Right atrium auricular region (tissue), 2 donors: Measurements from ENCODE around the gene BMF. TPM values are rescaled to one million over a fixed set of nuclear protein-coding genes. Genes with fewer than 3 reads are reported as not detected.

ENCODE experiments used
- DNase-seq: peaks from one replicate; pipeline ENCODE4 v3.0.0-alpha.2; 2019; ENCODE audit warnings: low spot score
- H3K27ac ChIP-seq, 2 donors: fragments of 200-600 bp; sonication (generic); 1 replicate in 1 of 2; 2 replicates in 1 of 2; pipeline ENCODE4 v1.5.1; 2016 to 2019
- H3K27me3 ChIP-seq, 2 donors: fragments of 200-600 bp; sonication (generic); one replicate each; pipeline versions ENCODE4 v1.5.1 to v1.6.0; 2017 to 2019
- H3K36me3 ChIP-seq: fragments of 200-600 bp; sonication (generic); one replicate; pipeline ENCODE4 v1.5.1; 2016
- H3K4me1 ChIP-seq, 2 donors: fragments of 200-600 bp; sonication (generic); one replicate each; pipeline versions ENCODE4 v1.5.1 to v1.6.0; 2017 to 2019
- H3K4me3 ChIP-seq, 2 donors: fragments of 200-600 bp; sonication (generic); 1 replicate in 1 of 2; 2 replicates in 1 of 2; pipeline ENCODE4 v1.5.1; 2017 to 2019; ENCODE audit warnings: mild to moderate bottlenecking in 1 of 2, moderate library complexity in 1 of 2
- H3K9me3 ChIP-seq, 2 donors: fragments of 200-600 bp; sonication (generic); one replicate each; pipeline ENCODE4 v1.5.1; 2019
- CTCF ChIP-seq, 2 donors: fragments of 200-600 bp; sonication (generic); IDR thresholded peaks; one replicate each; pipeline ENCODE4 v1.5.1; 2019; ENCODE audit warnings: antibody characterized with exemption in 2 of 2
- total RNA-seq, 2 donors: library from RNA; depleted of rRNA; stranded (reverse); fragments of >200 nt; gene quantifications; one replicate each; pipeline ENCODE4 v1.1.0, GENCODE V29; 2016

The BMF gene
- total RNA-seq, 2 donors from 2014 or later, result 1.3 to 3.0 TPM

GRCh38 chr15:40095371-40096093, 13.1 kb downstream of the BMF start:
- Histone ChIP-seq H3K27ac (no peak overlapping the region), H3K9me3 (no peaks in the 10 kb centered on the region), H3K27me3 (no peaks in the 10 kb centered on the region), H3K36me3 (no peaks in the 10 kb centered on the region), H3K4me3 (no peak overlapping the region), H3K4me1 (peaks cover 0 to 77% of the 10 kb centered on the region in 2 donors)
- DNase-seq, result no peak
- no peak for TF ChIP-seq CTCF (IDR thresholded peaks at IDR 0.05)

DNA sequence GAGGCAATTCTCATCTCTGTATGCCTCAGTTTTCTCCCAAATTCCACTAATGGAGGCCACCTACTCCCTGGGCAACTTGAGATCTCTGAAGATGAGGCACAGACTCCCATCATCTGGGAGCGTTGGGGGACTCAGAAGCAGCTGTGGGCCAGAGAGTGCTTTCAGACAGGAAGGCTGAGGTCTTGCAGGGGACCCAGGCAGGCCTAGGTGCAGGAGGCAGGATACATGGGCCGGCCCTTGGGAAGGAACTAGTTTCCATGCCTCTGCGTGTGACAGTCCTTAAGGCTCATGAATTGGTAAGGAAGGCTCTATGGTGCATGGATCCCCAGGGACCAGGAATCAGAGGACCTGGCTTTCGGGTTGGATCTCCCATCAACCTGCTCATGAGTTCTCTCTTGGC, 14.5 kb downstream of the BMF start:
- Histone ChIP-seq H3K27ac (no peak overlapping the region), H3K36me3 (no peaks in the 10 kb centered on the region), H3K4me3 (no peak overlapping the region), H3K27me3 (no peaks in the 10 kb centered on the region), H3K4me1 (peaks cover 0 to 75% of the 10 kb centered on the region in 2 donors), H3K9me3 (no peaks in the 10 kb centered on the region)
- no peak for TF ChIP-seq CTCF (IDR thresholded peaks at IDR 0.05)
- DNase-seq, result no peak

DNA sequence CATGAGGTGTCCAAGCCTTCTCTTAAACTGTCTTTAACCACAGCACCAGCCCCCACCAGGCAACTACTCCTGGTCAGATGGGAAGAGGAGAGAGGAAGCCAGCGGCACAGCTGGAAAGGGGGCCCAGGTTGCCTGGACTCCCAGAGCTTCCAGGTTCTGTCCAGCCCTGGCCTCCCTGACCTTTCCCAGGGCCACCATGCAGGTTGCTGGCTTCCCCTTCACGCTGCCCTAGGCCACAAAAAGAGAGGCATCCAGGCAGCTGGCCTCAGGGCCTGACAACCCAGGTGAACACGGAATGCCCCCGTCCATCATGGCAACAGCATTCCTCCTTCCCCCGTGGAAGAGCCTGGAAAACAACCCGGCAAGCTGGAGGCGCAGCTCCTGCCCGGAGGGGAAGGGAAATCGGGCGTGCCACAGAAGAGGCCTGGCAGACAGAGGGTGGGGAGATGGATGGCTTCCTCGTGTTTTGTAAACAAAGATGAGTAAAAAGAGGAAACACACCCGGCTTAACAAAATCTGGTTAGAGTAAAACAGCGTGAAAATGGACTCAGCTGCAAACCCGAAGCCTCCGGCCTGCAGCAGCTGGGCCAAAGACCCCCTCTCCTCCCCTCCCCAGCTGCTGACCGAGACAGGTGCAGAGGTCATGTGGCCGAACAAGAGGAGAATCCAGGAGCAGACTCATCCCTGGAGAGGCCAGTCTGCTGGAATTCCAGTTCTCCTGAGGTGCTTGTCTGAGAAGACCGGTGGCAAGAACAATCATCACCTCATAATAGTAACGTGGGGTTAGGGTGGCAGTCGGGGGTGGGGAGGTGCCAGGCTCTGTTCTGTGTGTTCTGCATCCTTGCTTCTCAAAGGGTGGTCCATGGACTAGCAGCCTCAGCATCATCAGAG, 15.5 kb downstream of the BMF start:
- DNase-seq, result no peak
- no peak for TF ChIP-seq CTCF (IDR thresholded peaks at IDR 0.05)
- H3K4me3 ChIP-seq, result no peak overlapping the region

DNA sequence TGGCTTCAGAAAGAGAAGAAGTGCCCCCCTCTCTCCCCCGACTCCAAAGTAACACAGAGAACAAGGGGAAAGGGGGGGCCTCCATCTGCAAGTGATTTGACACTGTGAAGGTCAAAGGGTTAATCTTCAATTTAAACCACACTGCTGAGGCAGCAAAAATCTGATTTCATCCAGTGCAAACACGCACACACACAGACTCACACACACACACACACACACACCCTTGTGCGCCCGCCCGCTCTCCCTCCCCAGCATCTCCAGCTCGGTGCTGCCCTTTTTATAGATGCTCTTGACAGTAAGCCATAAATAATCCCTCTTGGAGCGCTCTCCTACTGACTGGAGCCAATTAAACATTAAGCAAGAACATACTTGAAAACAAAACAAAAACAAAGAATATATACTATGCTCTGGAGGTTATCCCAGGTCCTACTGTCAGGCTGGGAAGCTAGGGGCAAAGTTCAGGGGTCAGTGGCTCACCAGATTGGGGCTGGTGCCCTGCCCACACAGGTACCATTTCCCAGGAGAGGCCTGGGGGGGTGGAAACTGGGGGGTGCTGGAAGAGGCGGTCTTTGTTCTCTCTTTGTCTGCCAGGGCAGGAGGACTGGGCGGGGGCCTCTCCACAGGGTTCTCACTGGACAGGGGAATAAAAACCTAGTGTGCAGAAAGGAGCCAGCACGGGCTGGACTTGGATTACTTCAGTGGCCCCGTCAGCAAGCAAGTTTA, 16.3 kb downstream of the BMF start:
- peak; percentile 77 for DNase-seq
- Histone ChIP-seq H3K4me3 (no peak overlapping the region), H3K4me1 (peaks cover 0 to 75% of the 10 kb centered on the region in 2 donors), H3K27me3 (no peaks in the 10 kb centered on the region), H3K9me3 (no peaks in the 10 kb centered on the region), H3K27ac (peak overlapping the region; percentile 79 to 81), H3K36me3 (no peaks in the 10 kb centered on the region)
- no peak for TF ChIP-seq CTCF (IDR thresholded peaks at IDR 0.05)

More for the DNA sequence above, 15.5 kb downstream of the BMF start:
- no peaks in the 10 kb centered on the region for H3K9me3 ChIP-seq
- H3K27ac ChIP-seq, result peak overlapping the region; percentile 79 to 81
- no peaks in the 10 kb centered on the region for H3K36me3 ChIP-seq
- H3K4me1 ChIP-seq, result peaks cover 0 to 75% of the 10 kb centered on the region in 2 donors
- no peaks in the 10 kb centered on the region for H3K27me3 ChIP-seq

DNA sequence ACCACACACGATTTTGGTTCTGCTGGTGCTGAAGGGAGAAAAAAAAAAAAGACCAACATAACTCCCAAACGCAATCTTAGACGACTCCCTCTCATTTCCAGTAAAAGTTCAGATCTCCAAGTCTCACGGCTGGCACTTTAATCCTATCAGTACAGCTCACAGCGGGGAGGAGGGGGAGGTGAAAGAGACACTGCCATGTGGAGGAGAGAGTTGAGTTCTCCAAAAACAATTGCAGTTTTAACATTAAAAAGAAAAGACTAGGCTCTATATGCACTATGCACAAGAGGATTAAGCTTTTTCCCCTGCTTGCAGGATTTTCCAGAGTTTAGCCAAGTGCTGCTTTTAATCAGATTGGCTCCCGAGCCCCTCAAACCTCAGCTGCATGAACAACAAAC, 16.8 kb downstream of the BMF start:
- DNase-seq, result no peak
- Histone ChIP-seq H3K4me1 (peaks cover 0 to 75% of the 10 kb centered on the region in 2 donors), H3K9me3 (no peaks in the 10 kb centered on the region), H3K27ac (peak overlapping the region; percentile 79 to 81), H3K27me3 (no peaks in the 10 kb centered on the region), H3K4me3 (no peak overlapping the region), H3K36me3 (no peaks in the 10 kb centered on the region)
- no peak for TF ChIP-seq CTCF (IDR thresholded peaks at IDR 0.05)
